Spleen (tissue), 7 donors: ENCODE results near the gene GDF3.

Experiments used
- POLR2A ChIP-seq, 3 donors: fragments of 450-650 bp; IDR thresholded peaks; one replicate each; pipeline ENCODE4 v1.5.1; 2017; ENCODE audit warnings: antibody characterized with exemption in 3 of 3, mild to moderate bottlenecking in 1 of 3
- POLR2AphosphoS5 ChIP-seq, 3 donors: sonication (generic); formaldehyde crosslinking; IDR thresholded peaks; one replicate each; pipeline ENCODE4 v1.5.1; 2017; ENCODE audit warnings: antibody characterized with exemption in 3 of 3
- TF ChIP-seq, protein P1 (sequence below), 11 experiments: fragments of 200-600 bp in 7 of 11; fragments of 450-650 bp in 4 of 11; sonication (generic) in 4 of 11; IDR thresholded peaks in 8 of 11; conservative IDR thresholded peaks in 3 of 11; 1 replicate in 7 of 11; 2 replicates in 4 of 11; pipeline versions ENCODE4 v1.4.0 to v1.8.0; 2016 to 2021; ENCODE audit warnings: antibody characterized with exemption in 11 of 11, inconsistent platforms in 4 of 11, mild to moderate bottlenecking in 1 of 11
- donor health status: DM: no; HTN: no; CAD: no; lungs with moderate emphysema.
- donor health status: DM: no; HTN: no; CAD: no.
- donor health status: DM: no; HTN: no; CAD: no.

- TF ChIP-seq POLR2A (IDR thresholded peaks at IDR 0.05) (no peak), POLR2AphosphoS5 (IDR thresholded peaks at IDR 0.05) (no peak)
- TF ChIP-seq, protein P1, sequence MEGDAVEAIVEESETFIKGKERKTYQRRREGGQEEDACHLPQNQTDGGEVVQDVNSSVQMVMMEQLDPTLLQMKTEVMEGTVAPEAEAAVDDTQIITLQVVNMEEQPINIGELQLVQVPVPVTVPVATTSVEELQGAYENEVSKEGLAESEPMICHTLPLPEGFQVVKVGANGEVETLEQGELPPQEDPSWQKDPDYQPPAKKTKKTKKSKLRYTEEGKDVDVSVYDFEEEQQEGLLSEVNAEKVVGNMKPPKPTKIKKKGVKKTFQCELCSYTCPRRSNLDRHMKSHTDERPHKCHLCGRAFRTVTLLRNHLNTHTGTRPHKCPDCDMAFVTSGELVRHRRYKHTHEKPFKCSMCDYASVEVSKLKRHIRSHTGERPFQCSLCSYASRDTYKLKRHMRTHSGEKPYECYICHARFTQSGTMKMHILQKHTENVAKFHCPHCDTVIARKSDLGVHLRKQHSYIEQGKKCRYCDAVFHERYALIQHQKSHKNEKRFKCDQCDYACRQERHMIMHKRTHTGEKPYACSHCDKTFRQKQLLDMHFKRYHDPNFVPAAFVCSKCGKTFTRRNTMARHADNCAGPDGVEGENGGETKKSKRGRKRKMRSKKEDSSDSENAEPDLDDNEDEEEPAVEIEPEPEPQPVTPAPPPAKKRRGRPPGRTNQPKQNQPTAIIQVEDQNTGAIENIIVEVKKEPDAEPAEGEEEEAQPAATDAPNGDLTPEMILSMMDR (IDR thresholded peaks at IDR 0.05 in 8 of 11, conservative IDR thresholded peaks at IDR 0.05 in 3 of 11), result no peak
Observed at GRCh38 chr12:7705846-7706245, 10.3 kb upstream of the GDF3 start.
